ENCODE results near the gene C2CD2L. TPM values are rescaled to one million over a fixed set of nuclear protein-coding genes. Genes with fewer than 3 reads are reported as not detected.

C2CD2L gene
- total and polyA plus RNA-seq, 10 of the 15 experiments (the other 5 are each of a cell fraction or from before 2014, with no cell fraction given), result 0.21 to 9.6 (median 5.1) TPM

GRCh38 chr11:119121008-119121810 is 14.1 kb downstream of the C2CD2L start, which contains the start of gene HINFP:
TSS of gene HINFP (plus strand) at chr11:119121580. CDS start at chr11:119126945, 5,365 bp downstream.
- BruUV-seq (replicated peaks), result no TSS peak
- no peak for TF ChIP-seq HDAC6 (IDR thresholded peaks at IDR 0.05; ENCODE audit: unreplicated experiment)
- peak; percentile 85; the same call in 1 of the 2 replicates for TF ChIP-seq NKRF (conservative IDR thresholded peaks at IDR 0.05)
- TF ChIP-seq TCF3 (IDR thresholded peaks at IDR 0.05; ENCODE audit: borderline replicate concordance, insufficient read depth, low read depth, low read length), result no peak
- TF ChIP-seq MXI1 (IDR thresholded peaks at IDR 0.05; ENCODE audit: low read depth, low read length), result peak; percentile 93
- no peak for TF ChIP-seq ZSCAN29 (IDR thresholded peaks at IDR 0.05)
- no peak for TF ChIP-seq MTA2 (IDR thresholded peaks at IDR 0.05; ENCODE audit: low read depth)
- TF ChIP-seq ETV6 (conservative IDR thresholded peaks at IDR 0.05 in 1 of 2, IDR thresholded peaks at IDR 0.05 in 1 of 2; ENCODE audit: borderline replicate concordance in 1 of 2, low read depth in 1 of 2), result no peak
- no peak for TF ChIP-seq NFIC (IDR thresholded peaks at IDR 0.05; ENCODE audit: low read depth, low read length)
- TF ChIP-seq CHD1 (IDR thresholded peaks at IDR 0.05; ENCODE audit: low read depth, low read length), result no peak
- TF ChIP-seq KAT2A (conservative IDR thresholded peaks at IDR 0.05; ENCODE audit: control insufficient read depth, low read depth, low read length), result no peak
- TF ChIP-seq NFXL1 (IDR thresholded peaks at IDR 0.05; ENCODE audit: borderline replicate concordance), result no peak
- TF ChIP-seq ZBTB40 (IDR thresholded peaks at IDR 0.05; ENCODE audit: borderline replicate concordance), result peak; percentile 85; the same call in 1 of the 2 replicates
- no peak for TF ChIP-seq ZNF274 (IDR thresholded peaks at IDR 0.05; ENCODE audit: insufficient read depth, insufficient read length)
- TF ChIP-seq PAX8 (IDR thresholded peaks at IDR 0.05), result no peak
- no peak; the same call in 1 of the 2 replicates for TF ChIP-seq RUNX3 (IDR thresholded peaks at IDR 0.05; ENCODE audit: low read length)
- TF ChIP-seq PML (IDR thresholded peaks at IDR 0.05; ENCODE audit: low read length), result no peak
- no peak; the same call in 1 of the 2 replicates for TF ChIP-seq LARP7 (IDR thresholded peaks at IDR 0.05)
- TF ChIP-seq SP1 (IDR thresholded peaks at IDR 0.05; ENCODE audit: low read depth, low read length), result peak; percentile 94

More at GRCh38 chr11:119121008-119121810, 14.1 kb downstream of the C2CD2L start, which contains the start of gene HINFP:
- peak within 1 kb of the TSS; percentile 92 for H3K4me3 ChIP-seq
- under 1% methylated on average over 54 of the region's 54 CpGs for WGBS (ENCODE audit: insufficient coverage, insufficient replicate concordance, low lambda C conversion rate, missing lambda C conversion rate)
- H3K27ac ChIP-seq (ENCODE audit: control insufficient read depth, insufficient read depth), result peak within 1 kb of the TSS; percentile 65
- peak; percentile 99 for DNase-seq (ENCODE audit: low read depth, low spot score)
- peak within 1 kb of the TSS; percentile 88 for H2AFZ ChIP-seq (ENCODE audit: control insufficient read depth, low read depth, low read length)
- peak within 1 kb of the TSS; percentile 90 for H3K4me2 ChIP-seq (ENCODE audit: control insufficient read depth, insufficient read depth)
- H3K27me3 ChIP-seq (replicated peaks in 1 of 2; ENCODE audit: control insufficient read depth in 2 of 2, insufficient read depth in 2 of 2, low read length in 1 of 2), result no peaks in the 10 kb centered on the region
- RAD21 ChIA-PET (ENCODE audit: unreplicated experiment), result interaction anchor here (0.6 to 2.6 kb wide), 9 partner anchors 12 to 330 kb away, joined by 3 to 22 read pairs (median 5); partner anchors contain the start of genes C2CD2L, DDX6, DPAGT1 and HMBS
- no peaks in the 10 kb centered on the region for H3K9me3 ChIP-seq (replicated peaks; ENCODE audit: control insufficient read depth, insufficient read depth, low read length)
- peaks cover 0 to under 1% of the 10 kb centered on the region in 2 experiments; a peak in 3 of 4 replicates for H3K36me3 ChIP-seq (ENCODE audit: control insufficient read depth in 2 of 2, insufficient read depth in 2 of 2, low read length in 1 of 2)
- peaks cover 13% of the 10 kb centered on the region for H3K4me1 ChIP-seq (ENCODE audit: control insufficient read depth, insufficient read depth, low read length)
- peaks cover 21% of the 10 kb centered on the region for H3K79me2 ChIP-seq (ENCODE audit: control insufficient read depth, insufficient read depth, low read length)
- in situ Hi-C loops (cut with MboI) (no loop called here), intact Hi-C loops (cut with micrococcal nuclease; ENCODE audit: unreplicated experiment) (no loop called here)
- POLR2A ChIA-PET, result interaction anchor here (0.7 to 6.9 kb wide), 12 partner anchors 12 to 391 kb away, joined by 3 to 76 read pairs (median 5); partner anchors contain the start of genes C2CD2L, CENATAC, DPAGT1 and HMBS
- SMC1A ChIA-PET (ENCODE audit: uncharacterized antibody, unreplicated experiment), result interaction anchor here (0.7 to 5.0 kb wide), 12 partner anchors 10 to 203 kb away, joined by 3 to 32 read pairs (median 3); partner anchors contain the start of gene DPAGT1
- peak; percentile 99 for FAIRE-seq
- no peaks in the 10 kb centered on the region for H4K20me1 ChIP-seq (ENCODE audit: control insufficient read depth, insufficient read depth)
- peak within 1 kb of the TSS; percentile 72 for H3K9ac ChIP-seq (ENCODE audit: control insufficient read depth, insufficient read depth, low read length)
- CTCF ChIA-PET, result interaction anchor here (0.6 to 2.2 kb wide), 13 partner anchors 9 to 201 kb away, joined by 3 to 9 read pairs (median 5); partner anchors contain the start of genes C2CD2L and DPAGT1
- peak; percentile 99 for ATAC-seq
